HG02943 (cell line): ENCODE measurements around the gene DOHH.

Source experiments
- ATAC-seq: cut with Tn5 transposase; IDR thresholded peaks from one replicate; pipeline ENCODE4 v1.9.1; 2021; ENCODE audit warnings: mild to moderate bottlenecking, low read depth, moderate library complexity; ENCODE audit not compliant: unreplicated experiment

DOHH gene

DNA sequence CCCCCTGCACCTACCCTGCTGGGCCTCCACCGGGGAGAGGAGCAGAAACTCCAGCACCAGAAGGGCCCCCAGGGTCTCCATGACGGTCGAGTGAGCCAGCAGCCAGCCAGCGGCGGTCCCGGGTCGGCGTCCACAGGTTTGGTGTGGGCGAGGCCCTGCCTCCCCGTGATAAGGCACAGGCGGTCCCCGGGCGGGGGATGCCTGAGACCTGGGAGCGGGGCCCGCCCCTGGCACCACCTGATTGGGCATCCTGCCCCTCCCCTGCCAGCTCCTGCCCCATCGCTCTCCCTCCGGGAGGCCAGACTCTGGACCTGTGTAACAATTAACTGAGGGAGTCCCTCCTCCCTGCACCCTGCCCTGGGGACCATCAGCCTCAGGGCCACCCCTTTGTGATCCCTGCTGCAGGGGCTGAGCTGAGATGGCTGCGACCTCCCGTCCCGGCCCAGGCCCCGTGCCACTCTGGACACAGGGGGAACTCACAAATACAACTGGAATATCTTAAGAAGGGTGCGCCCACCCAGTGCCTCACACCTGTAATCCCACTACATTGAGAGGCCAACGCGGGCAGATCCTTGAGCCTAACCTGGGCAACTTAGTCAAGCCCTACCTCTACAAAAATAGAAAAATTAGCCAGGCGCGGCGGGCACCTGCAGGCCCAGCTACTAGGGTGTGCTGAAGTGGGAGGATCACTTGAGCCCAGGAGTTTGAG lies 19.9 kb downstream of the DOHH start, which contains the start of gene SMIM24:
Gene SMIM24, minus strand, starts transcription at position 143 of the 709 bp plus-strand sequence. Its CDS starts 62 bp downstream, at position 81.
- ATAC-seq, result no peak

DNA sequence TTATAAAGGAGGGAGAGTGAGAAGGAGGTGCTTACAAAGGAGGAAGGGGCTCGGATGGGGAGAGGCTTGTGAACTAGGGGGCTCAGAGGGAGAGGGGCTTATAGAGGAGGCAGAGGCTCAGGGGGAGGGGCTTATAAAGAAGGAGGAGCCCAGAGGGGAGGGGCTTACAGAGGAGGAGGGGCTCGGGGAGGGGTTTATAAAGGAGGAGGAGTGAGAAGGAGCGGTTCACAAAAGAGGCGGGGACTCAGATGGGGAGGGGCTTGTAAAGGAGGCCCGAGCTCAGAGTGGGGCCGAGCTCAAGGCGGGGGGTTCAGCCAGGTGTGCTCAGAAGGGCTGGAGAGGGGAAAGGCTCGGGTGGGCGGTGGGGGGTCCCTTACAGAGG lies 20.6 kb downstream of the DOHH start:
- ATAC-seq, result no peak

DNA sequence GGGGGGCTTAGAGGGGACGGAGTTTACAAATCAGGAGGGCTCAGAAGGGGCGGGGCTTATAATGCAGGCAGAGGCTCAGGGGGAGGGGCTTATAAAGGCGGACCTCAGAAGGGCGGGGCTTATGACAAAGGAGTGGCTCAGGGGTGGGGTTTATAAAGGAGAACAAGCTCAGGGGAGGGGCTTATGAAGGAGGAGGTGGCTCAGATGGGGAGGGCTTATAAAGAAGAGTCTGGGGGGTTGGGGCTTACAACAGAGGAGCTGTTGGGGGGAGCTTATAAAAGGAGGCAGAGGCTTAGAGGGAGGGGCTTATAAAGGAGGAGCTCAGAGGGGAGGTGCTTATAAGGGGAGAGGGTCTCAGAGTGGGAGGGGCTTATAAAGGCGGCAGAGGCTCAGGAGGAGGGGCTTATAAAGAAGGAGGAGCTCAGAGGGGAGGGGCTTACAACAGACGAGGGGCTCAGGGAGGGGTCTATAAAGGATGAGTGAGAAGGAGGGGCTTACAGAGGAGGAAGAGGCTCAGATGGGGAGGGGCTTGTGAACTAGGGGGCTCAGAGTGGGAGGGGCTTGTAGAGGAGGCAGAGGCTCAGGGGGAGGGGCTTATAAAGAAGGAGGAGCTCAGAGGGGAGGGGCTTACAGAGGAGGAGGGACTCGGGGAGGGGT lies 21.2 kb downstream of the DOHH start:
- ATAC-seq, result no peak

DNA sequence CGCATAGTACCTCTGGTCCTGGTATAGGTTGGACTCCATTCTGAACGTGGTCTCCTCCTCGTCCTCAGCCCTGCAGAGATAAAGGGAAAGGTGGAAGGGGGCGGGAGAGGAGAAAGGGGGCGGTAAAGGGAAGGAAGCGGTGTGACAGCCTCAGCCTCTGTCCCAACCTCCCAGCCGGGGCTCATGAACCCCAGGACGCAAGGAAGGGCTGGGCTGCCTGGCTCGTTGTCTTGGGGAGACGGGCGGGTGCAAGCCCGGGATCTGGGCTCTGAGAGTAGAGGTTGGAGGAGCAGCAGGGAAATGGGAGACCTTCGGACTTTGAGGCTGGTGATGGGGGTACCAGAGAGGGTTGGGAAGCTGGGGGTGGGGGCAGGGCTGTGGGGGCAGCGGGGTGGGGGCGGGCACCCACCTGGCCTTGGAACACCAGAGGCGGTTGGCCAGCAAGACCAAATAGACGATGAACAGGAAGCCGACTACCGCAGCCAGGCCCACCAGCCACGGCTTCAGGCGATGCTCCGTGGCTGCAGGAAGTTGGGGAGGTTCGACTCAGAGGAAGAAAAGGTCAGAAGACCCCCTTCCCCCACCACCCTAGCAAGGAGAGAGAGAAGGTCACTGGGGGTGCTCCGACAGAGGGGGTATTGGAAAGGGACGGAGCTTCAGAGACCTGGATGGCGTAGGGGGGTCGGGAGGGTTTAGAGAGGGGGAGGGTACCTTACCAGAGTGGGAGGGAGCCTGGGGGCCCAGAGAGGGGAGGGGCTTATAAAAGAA lies 21.9 kb downstream of the DOHH start:
- ATAC-seq, result no peak

DNA sequence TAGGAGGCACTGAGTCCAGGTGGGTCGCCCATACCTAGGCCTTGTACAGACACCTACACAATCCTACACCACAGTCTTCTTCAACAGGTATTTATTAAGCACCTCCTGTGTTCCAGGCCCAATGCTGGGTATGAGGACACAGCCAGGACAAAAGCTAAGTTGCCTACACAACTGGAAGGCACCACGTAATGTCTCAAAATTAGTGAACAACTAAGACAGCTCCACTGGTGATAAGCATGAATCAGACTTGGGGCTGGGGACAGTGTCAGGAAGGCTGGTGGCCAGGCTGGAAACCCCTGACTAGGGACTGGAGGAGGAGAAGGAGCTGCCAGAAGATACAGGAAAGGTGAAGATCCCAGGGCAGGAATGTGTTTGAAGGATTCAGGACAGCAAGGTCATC lies 22.5 kb downstream of the DOHH start:
- no peak for ATAC-seq

DNA sequence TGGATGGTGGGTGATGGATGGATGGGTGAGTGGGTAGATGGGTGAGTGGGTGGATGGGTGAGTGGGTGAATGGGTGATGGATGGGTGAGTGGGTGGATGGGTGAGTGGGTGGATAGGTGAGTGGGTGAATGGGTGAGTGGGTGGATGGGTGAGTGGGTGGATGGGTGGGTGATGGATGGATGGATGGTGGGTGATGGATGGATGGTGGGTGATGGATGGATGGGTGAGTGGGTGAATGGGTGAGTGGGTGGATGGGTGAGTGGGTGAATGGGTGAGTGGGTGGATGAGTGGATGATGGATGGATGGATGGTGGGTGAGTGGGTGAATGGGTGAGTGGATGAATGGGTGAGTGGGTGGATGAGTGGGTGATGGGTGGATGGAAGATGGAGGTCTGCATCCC lies 23.0 kb downstream of the DOHH start:
- ATAC-seq, result no peak

DNA sequence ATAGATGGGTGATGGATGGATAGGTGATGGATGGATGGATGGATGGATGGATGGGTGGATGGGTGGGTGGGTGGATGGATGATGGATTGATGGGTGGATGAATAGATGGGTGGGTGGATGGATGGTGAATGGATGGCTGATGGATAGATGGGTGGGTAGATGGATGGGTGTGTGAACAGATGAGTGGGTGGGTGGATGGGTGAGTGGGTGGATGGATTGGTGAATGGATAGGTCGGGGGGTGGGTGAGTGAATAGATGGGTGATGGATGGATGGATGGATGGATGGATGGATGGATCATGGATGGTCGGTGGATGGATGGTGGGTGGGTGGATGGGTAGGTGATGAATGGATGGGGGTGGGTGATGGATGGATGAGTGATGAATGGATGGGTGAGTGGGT lies 23.6 kb downstream of the DOHH start:
- no peak for ATAC-seq

DNA sequence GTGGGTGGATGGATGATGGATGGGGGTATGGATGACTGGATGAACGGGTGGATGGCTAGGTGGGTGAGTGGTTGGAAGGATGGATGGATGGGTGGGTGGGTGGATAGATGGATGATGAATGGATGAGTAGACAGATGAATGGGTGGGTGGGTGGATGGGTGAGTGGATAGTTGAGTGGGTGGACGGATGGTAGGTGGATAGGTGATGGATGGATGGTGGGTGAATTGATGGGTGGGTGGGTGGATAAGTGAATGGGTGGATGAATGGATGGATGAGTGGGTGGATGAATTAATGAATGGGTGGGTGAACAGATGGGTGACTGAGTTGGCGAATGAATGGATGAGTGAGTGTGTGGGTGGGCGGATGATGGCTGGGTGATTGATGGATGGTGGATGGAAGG lies 25.0 kb downstream of the DOHH start:
- ATAC-seq, result no peak

DNA sequence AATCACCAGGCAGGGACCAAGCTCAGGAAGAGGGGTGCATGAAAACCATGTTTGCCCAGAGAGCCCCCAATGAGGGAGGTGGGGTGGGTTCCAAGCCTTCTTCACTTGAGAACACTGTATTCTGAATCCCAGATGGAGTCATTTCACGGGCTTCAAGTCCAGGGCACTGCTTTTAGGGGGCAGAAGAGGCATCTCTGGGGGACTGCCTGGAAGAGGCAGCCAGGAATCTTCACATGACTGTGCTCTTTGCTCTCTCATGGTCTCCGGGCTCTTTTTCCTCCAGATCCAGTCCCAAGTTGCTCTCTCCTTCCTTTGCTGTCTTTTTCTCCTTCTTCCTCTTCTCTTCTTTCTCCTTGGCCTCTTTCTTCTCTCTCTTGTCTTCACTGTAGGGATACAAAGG lies 25.9 kb downstream of the DOHH start:
- no peak for ATAC-seq

DNA sequence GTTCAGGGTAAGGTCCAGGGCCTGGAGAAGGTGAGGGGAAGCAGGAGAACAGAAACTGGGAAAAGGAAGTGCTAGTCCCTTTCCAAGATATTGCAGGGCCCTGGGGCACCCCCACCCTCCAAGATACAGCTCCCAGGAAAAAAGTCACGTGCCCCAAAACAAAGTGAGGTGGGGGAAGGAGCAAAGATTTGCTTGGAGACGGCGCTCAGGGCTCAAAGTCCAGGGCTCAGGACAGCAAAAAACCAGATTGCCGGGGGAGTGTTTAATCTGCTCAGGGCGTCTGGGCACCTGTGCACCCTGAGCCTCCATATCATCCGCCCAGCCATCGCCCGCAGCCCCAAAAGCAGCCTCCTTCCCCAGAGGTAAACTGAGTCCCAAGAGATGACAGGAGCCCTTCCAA lies 26.5 kb downstream of the DOHH start:
- no peak for ATAC-seq

DNA sequence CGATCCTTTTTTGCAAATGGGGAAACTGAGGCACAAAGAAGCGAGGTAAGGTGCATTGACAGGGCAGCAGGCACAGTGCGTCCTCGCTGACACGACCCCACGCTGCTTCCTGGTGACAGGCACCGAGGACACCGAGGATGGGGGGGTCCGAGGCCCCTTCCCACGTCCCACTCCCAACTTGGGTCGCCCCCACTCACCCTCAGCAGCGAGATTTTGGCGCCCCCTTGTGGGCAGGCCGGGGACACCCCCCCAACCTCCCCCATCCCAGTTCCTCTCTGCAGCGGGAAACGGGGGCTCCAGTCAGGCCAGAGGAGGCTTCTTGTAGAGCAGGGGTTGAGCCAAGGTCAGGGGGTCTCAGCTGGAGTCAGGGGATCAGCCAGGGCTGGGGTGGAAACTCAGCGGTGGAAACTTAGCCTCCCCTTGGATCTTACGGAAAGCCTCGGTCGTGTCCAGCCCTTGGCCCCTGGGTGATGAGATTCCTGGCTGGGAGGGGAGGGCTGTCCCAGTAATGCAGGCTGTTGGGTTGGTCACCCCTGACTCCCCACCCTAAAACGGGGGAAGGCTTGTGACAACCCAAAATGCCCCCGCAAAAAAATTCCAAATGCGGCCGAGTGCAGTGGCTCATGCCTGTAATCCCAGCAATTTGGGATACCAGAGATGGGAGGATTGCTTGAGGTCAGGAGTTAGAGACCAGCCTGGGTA lies 28.4 kb downstream of the DOHH start:
- no peak for ATAC-seq

DNA sequence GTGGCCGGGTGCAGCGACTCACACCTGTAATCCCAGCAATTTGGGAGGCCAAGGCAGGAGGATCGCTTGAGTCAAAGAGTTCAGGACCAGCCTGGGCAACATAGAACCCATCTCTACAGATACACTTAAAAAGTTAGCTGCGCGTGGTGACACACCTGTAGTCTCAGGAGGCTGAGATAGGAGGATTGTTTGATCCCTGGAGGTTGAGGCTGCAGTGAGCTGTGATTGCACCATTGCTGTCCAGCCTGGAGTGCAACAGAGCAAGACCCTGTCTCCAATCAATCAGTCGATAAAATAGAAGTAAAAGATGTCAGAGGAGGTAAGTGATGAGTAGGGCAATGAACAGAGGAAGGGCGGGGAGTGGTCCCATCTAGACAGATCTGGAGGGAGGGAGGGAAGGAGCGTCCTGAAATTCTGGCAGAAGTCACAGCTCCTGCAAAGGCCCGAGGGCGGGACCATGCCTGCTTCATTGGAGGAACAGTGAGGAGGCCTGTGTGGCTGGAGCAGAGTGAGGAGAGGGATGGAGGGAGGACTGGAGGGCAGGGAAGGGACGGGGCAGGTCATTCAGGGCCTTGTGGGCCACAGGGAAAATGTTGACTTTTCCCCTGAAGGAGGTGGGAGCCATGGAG lies 29.9 kb downstream of the DOHH start:
- no peak for ATAC-seq

DNA sequence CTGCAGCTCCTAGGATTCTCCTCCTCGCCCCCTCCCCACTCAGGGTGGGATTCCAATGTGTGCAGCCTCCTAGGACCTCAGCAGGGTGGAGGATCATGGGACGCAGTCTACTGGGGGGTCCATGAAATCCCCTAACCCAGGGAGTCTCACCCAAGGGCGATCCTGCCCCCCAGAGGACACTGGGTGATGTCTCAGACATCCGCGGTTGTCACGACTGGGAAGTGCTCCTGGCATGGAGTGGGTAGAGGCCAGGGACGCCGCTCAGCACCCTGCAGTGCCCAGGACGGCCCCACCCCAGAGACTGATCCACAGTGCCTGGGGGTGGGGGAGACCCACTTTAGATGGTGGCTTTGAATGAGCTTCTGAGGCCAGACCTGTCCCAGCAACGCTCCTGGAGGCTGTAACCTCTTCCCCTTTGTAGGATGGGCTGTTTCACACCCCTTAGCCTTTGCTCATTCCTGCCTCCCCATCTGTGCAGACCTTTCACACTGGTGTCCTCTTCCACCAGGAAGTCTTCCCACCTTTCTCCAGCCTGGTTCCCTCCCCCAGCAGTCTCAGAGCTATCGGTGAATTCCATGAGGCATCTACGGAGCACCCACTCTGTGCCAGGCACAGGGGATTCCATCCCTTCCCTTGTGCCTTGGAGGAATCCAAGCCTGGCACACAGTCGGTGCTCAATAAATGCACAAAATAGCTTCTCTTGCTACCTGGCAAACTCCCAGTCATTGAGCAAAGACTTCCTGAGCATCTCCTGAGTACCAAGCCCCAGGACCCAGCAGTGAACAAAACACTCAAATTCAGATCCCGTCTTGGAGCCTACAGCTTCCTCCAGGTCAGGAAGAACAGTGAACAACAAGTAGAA lies 30.6 kb downstream of the DOHH start:
- no peak for ATAC-seq

DNA sequence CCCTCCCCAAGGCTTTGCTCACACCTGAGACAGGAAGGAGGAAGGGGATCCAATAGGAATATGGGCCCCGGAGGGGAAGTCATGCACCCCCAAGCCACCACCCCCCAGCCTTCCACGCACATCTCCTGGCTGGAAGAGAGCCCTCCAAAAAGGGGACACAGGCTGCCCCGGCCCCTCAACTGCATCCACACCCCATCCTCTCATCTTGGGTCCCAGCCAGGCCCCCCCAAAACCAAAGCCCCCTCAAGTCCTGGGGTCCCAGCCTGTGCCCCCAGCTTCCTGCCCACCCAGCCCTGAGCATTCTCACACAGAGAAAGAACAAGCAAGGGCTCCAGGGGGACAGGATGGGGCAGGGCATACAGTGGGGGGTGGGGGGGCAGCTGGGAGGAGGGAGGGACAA lies 32.3 kb downstream of the DOHH start:
- no peak for ATAC-seq

DNA sequence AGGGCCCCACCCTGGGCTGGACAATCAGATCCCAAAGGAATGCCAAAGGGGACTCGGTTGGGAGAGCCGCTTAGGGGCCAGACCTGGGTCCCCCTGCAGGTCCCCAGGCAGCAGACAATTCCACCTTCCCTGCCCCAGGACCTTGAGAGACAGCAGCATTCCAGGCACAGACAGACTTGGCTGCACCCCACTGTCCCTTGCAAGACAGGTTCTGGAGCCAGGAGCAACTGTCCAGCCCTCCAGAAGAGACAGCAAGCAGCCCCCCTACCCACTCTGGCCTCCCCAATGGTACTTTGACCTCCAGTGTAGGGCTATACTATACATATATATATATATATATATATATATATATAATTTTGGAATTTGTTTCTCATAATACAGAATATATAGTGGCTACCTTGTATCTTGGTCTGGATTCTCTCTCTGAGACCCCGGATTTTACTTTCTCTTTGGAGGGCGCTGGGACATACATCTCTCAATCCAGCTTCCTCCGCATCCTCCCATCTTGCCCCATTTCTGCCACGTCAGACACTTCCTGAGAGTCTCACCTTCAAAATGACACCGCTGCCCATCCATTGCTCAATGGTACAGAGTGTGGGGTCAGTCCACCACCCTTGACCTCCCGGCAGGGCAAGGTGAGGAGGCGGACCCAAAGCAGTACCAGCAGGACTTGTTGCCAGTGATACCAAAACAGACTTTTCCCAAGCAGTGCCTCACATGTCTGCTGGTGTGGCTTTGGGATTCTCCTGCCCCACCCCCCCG lies 32.9 kb downstream of the DOHH start:
- ATAC-seq, result no peak

DNA sequence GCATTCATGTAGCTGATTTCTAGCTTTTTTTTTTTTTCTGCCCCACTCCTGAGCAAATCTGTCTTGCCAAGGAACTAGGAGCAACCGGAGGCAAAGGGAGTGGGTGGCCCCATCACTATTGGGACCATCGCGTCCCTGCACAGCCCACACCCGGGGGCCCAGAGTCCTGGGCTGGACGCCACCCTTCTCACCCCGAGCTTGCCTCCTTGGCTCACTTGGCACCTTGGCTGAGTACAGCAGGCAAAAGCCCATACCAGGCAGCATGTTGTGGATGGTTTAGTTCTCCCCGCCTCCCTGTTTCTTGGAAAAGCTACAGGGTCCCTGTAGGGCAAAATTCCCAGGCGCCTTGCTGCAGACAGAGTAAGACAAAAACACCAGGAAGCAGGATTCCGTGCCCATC lies 33.8 kb downstream of the DOHH start:
- no peak for ATAC-seq

DNA sequence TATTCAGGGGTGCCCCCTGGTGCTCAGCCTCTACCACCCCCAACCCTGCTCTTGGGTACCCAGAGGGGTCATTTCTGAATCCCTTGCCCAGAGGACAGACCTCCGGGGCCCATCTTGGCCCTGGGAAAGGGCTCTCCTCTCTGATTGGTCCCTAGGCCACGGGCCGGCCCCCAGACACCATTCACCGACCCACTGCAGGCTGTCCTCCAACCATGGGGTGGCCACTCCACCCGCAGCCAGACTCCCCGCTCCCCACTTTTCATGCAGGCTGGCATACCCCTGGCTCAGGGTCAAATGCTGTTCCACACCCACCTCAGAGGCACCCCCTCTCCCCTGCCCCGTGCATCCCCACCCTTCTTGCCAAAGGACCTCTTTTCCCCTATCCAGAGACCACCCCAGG lies 34.9 kb downstream of the DOHH start:
- no peak for ATAC-seq

DNA sequence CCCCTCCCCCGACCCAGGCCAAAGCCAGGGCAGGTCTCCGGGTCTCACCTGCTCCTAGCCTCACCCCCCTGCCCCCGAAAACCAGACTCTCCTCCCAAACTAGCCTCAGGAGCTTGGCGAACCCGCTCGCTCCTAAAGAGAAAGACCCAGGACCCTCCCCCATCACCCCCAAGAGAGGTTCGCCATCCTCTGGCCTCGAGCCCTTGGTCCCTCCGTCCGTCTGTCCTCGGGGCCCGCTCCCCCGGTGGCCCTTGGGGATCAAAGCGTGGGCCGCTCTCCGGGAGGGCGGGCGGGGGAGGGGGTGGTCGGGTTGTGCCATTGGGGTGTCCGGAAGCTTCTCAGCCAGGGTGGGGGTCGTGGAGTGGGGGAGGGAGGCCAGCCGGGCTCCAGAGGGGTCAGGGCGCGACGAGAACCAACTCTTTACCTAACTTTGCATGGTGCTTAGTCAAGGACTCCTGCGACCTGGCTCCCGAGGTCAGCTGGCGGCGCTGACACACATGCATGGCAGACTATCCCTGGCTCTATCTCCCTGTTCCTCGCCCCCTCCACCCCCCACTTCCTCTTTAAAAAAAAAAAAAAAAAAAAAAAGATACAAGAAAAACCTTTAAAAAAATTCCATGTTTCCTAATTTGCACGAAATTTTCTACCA lies 35.8 kb downstream of the DOHH start:
- no peak for ATAC-seq
